SK-N-SH (cell line): Measurements from ENCODE around the gene PSMF1. TPM values are rescaled to one million over a fixed set of nuclear protein-coding genes. Genes with fewer than 3 reads are reported as not detected.
A peak's percentile ranks its signal among the peaks of the same experiment; 100 is the strongest.

Experiments used
- CTCF ChIA-PET: fragments of 300-600, 350-600 bp; formaldehyde crosslinking; extraction: SDS; loops from one replicate; lab custom pipeline; 2021; lab: Yijun Ruan, JAX
- POLR2A ChIA-PET: fragments of 350-600 bp; sonication (Branson Sonifier 250); formaldehyde crosslinking; extraction: SDS; loops from one replicate; lab custom pipeline; 2020; ENCODE audit warnings: antibody characterized with exemption, inconsistent platforms; lab: Yijun Ruan, JAX
- DNase-seq: peaks from one replicate; pipeline ENCODE4 v3.0.0; 2012
- H2AFZ ChIP-seq: fragments of 200-600 bp; sonication (generic); 2 replicates; pipeline ENCODE4 v1.8.1; 2016; ENCODE audit warnings: antibody characterized with exemption, mild to moderate bottlenecking, low read depth
- H3F3A ChIP-seq: fragments of 200-600 bp; sonication (generic); replicated peaks from 2 replicates; pipeline ENCODE3; 2016; ENCODE audit warnings: antibody characterized with exemption, mild to moderate bottlenecking; ENCODE audit not compliant: insufficient read depth
- H3K27ac ChIP-seq, 2 experiments: fragments of 200-500 bp in 1 of 2; fragments of 200-600 bp in 1 of 2; sonication (Bioruptor generic) in 1 of 2; sonication (generic), shearing (Covaris generic) in 1 of 2; 2 replicates each; pipeline versions ENCODE4 v1.5.1 to v1.6.1; 2014 to 2016; ENCODE audit warnings: low read depth in 2 of 2, inconsistent platforms in 1 of 2, low read length in 1 of 2, mild to moderate bottlenecking in 1 of 2, mixed read lengths in 1 of 2
- H3K27me3 ChIP-seq: fragments of 200-600 bp; sonication (generic), shearing (Covaris generic); 2 replicates; pipeline ENCODE4 v1.6.1; 2016; ENCODE audit warnings: mixed run types; ENCODE audit not compliant: insufficient read depth
- H3K36me3 ChIP-seq, 2 experiments: fragments of 200-500 bp in 1 of 2; fragments of 200-600 bp in 1 of 2; sonication (Bioruptor generic) in 1 of 2; sonication (generic) in 1 of 2; replicated peaks in 1 of 2; 2 replicates each; pipeline versions ENCODE3 to v1.5.1; 2014 to 2016; ENCODE audit warnings: low read length in 1 of 2, mild to moderate bottlenecking in 1 of 2; ENCODE audit not compliant: insufficient read depth in 2 of 2, control insufficient read depth in 1 of 2
- H3K4me1 ChIP-seq, 2 experiments: fragments of 200-500 bp in 1 of 2; fragments of 200-600 bp in 1 of 2; sonication (Bioruptor generic) in 1 of 2; sonication (generic), shearing (Covaris generic) in 1 of 2; 2 replicates each; pipeline versions ENCODE4 v1.5.1 to v1.6.1; 2014 to 2016; ENCODE audit warnings: low read depth in 1 of 2, low read length in 1 of 2, mixed run types in 1 of 2; ENCODE audit not compliant: insufficient read depth in 2 of 2, control insufficient read depth in 1 of 2
- H3K4me2 ChIP-seq: fragments of 200-600 bp; sonication (generic), shearing (Covaris generic); 2 replicates; pipeline ENCODE4 v1.6.1; 2017; ENCODE audit warnings: mixed run types
- H3K4me3 ChIP-seq, 2 experiments: fragments of 200-500 bp in 1 of 2; fragments of 200-600 bp in 1 of 2; sonication (Bioruptor generic) in 1 of 2; sonication (generic), shearing (Covaris generic) in 1 of 2; 2 replicates each; pipeline versions ENCODE4 v1.5.1 to v1.8.1; 2014 to 2016; ENCODE audit warnings: low read depth in 2 of 2, inconsistent platforms in 1 of 2, low read length in 1 of 2, mild to moderate bottlenecking in 1 of 2, mixed read lengths in 1 of 2, moderate library complexity in 1 of 2
- H3K79me2 ChIP-seq: fragments of 200-600 bp; sonication (generic); 2 replicates; pipeline ENCODE4 v1.8.1; 2017; ENCODE audit warnings: mild to moderate bottlenecking; ENCODE audit not compliant: insufficient read depth
- H3K9ac ChIP-seq: fragments of 200-600 bp; sonication (generic); 2 replicates; pipeline ENCODE4 v1.6.1; 2017; ENCODE audit warnings: mixed run types
- H3K9me2 ChIP-seq: fragments of 200-600 bp; sonication (generic); 2 replicates; pipeline ENCODE4 v1.6.1; 2017; ENCODE audit warnings: mixed run types
- H3K9me3 ChIP-seq: fragments of 200-600 bp; sonication (generic); 2 replicates; pipeline ENCODE4 v1.6.1; 2017; ENCODE audit warnings: mixed run types, mild to moderate bottlenecking, moderate library complexity
- H4K20me1 ChIP-seq: fragments of 200-600 bp; sonication (generic); 2 replicates; pipeline ENCODE4 v1.6.1; 2017; ENCODE audit warnings: mild to moderate bottlenecking, mixed run types; ENCODE audit not compliant: insufficient read depth
- JUND ChIP-seq: IDR thresholded peaks from 2 replicates; pipeline ENCODE4 v1.4.0; 2012
- RAD21 ChIP-seq: IDR thresholded peaks from 2 replicates; pipeline ENCODE4 v1.6.1; 2012; ENCODE audit warnings: mild to moderate bottlenecking, low read length
- WGBS: methylation state at CpG from one replicate; pipeline ENCODE4 v1.1.6; 2017; ENCODE audit warnings: low lambda C conversion rate; 5-methylcytosine and 5-hydroxymethylcytosine counted together
- polyA plus RNA-seq, 3 experiments: library from polyadenylated mRNA; depleted of rRNA; stranded (reverse); fragments of >200 nt; gene quantifications; 2 replicates each; pipeline ENCODE4 v1.2.3, GENCODE V29; 2012
- TF ChIP-seq, protein P1 (sequence below): fragments of 200-600 bp; sonication (generic); IDR thresholded peaks from 2 replicates; pipeline ENCODE4 v1.6.1; 2017; ENCODE audit warnings: antibody characterized with exemption, mild to moderate bottlenecking, moderate library complexity
- TF ChIP-seq, protein P2 (sequence below): fragments of 150-350 bp; IDR thresholded peaks from 2 replicates; pipeline ENCODE4 v1.6.1; 2017; ENCODE audit warnings: antibody characterized with exemption, low read length, low read depth, borderline replicate concordance
- TF ChIP-seq, protein P3 (sequence below): IDR thresholded peaks from 2 replicates; pipeline ENCODE4 v1.4.0; 2012; ENCODE audit warnings: low read depth, borderline replicate concordance

PSMF1 gene
- polyA plus RNA-seq, 1 of the 3 experiments (the other 2 are of a cell fraction), result 103 TPM

DNA sequence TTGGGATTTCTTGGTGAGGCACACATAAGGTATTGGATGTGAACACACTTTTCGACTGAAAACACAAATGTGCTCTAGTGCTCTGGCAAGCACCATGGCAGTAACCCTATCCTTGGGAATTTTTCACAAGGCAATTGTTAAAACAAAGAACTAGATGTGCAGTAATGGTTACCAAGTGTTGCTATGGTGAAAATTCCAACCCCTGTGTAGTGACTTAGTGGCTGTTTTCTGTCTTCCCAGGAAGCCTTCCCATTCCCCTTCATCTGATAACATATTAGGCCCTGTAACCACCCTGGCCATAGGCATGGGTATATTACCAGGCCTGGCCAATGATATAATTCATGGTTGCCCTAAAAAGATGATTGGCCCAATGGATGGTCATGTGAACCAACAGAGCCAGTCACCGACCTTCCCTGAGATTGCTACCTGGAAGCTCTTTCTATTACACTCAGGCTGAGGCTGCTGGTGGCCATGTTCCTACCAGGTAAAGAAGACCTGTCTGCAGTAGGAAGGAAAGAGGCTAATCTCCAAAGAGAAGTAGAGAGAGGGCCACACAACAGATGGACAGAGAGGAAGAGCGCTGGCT, 89.0 kb downstream of the PSMF1 start (continued):
- TF ChIP-seq, protein P1, sequence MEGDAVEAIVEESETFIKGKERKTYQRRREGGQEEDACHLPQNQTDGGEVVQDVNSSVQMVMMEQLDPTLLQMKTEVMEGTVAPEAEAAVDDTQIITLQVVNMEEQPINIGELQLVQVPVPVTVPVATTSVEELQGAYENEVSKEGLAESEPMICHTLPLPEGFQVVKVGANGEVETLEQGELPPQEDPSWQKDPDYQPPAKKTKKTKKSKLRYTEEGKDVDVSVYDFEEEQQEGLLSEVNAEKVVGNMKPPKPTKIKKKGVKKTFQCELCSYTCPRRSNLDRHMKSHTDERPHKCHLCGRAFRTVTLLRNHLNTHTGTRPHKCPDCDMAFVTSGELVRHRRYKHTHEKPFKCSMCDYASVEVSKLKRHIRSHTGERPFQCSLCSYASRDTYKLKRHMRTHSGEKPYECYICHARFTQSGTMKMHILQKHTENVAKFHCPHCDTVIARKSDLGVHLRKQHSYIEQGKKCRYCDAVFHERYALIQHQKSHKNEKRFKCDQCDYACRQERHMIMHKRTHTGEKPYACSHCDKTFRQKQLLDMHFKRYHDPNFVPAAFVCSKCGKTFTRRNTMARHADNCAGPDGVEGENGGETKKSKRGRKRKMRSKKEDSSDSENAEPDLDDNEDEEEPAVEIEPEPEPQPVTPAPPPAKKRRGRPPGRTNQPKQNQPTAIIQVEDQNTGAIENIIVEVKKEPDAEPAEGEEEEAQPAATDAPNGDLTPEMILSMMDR, result no peak
- TF ChIP-seq, protein P2, sequence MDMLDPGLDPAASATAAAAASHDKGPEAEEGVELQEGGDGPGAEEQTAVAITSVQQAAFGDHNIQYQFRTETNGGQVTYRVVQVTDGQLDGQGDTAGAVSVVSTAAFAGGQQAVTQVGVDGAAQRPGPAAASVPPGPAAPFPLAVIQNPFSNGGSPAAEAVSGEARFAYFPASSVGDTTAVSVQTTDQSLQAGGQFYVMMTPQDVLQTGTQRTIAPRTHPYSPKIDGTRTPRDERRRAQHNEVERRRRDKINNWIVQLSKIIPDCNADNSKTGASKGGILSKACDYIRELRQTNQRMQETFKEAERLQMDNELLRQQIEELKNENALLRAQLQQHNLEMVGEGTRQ, result no peak
- no peak for TF ChIP-seq RAD21
- TF ChIP-seq, all 33 proteins: peak for 0

DNA sequence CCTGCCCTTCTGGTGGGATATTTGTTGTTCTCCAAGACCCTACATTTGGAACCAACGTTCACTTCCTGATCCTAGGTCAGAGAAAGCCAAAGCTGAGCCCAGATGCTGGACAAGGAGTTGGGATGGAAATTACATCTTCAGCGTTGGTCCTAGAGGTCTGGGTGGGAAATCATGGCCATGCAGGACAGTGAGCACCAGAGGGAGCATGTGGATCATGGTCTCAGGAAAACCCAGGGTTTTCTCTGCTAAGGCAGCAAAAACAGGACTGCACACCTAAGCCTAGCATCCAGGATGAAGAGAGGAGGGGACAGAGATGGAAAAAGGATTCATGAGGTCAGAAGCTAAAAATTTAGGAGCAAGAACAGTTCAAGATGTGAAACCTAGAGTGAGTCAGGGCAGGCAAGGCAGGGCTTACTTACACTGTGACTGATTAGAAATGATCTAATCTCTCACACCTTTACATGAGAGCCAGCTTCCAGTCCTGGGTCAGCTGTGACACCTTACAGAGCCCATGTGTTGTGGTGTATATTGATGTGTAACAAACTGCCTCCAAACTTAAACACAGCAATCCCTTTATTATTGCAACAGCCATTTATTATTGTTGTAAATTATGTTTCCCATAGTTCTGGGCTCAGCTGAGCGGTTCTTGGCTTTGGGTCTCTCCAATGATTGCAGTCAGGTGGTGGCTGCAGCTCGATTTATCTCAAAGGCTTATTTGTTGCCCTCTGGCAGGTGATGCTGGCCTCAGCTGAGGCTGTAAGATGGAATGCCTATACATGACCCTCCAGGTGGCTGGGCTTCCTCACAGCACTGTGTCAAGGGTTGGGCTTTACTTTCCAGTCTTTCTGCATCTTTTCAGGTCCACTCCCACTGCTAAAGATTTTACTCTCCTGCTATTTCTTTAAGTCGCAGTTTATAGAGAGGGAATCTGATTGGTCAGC, 91.3 kb downstream of the PSMF1 start:
- Histone ChIP-seq H3K9me3 (no peaks in the 10 kb centered on the region), H4K20me1 (no peaks in the 10 kb centered on the region), H3K4me1 (no peaks in the 10 kb centered on the region; a peak in 1 of 4 replicates), H3K4me2 (no peak overlapping the region)
- TF ChIP-seq, protein P3, sequence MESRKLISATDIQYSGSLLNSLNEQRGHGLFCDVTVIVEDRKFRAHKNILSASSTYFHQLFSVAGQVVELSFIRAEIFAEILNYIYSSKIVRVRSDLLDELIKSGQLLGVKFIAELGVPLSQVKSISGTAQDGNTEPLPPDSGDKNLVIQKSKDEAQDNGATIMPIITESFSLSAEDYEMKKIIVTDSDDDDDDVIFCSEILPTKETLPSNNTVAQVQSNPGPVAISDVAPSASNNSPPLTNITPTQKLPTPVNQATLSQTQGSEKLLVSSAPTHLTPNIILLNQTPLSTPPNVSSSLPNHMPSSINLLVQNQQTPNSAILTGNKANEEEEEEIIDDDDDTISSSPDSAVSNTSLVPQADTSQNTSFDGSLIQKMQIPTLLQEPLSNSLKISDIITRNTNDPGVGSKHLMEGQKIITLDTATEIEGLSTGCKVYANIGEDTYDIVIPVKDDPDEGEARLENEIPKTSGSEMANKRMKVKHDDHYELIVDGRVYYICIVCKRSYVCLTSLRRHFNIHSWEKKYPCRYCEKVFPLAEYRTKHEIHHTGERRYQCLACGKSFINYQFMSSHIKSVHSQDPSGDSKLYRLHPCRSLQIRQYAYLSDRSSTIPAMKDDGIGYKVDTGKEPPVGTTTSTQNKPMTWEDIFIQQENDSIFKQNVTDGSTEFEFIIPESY, result no peak
- TF ChIP-seq RAD21 (peak; percentile 56), JUND (no peak)
- TF ChIP-seq, protein P1, result peak; percentile 48
- TF ChIP-seq, all 33 proteins: peak for 2
- H3K36me3 ChIP-seq, result no peaks in the 10 kb centered on the region
- no peak overlapping the region for H3K4me3 ChIP-seq
- H3K79me2 ChIP-seq, result no peaks in the 10 kb centered on the region
- H3K9me2 ChIP-seq, result no peaks in the 10 kb centered on the region
- no peaks in the 10 kb centered on the region for H3F3A ChIP-seq
- DNase-seq, result no peak
- H3K27me3 ChIP-seq, result no peaks in the 10 kb centered on the region; the same call in 1 of the 2 replicates
- H3K9ac ChIP-seq, result no peak overlapping the region
- H3K27ac ChIP-seq, result no peak overlapping the region
- CTCF ChIA-PET, result interaction anchor here (1.0 to 3.9 kb wide), 11 partner anchors 9 to 393 kb away, joined by 3 to 33 read pairs (median 5); no protein-coding TSS in a partner anchor
- POLR2A ChIA-PET, result no interaction called here
- WGBS, result 16% methylated on average over 5 of the region's 5 CpGs
- no peak overlapping the region for H2AFZ ChIP-seq
